Cortex of kidney (tissue), 1 donor: ENCODE measurements around the gene C14orf180.

ENCODE experiments used
- DNase-seq: peaks from one replicate; lab custom pipeline; 2025; lab: John Stamatoyannopoulos, UW

Gene C14orf180

DNA sequence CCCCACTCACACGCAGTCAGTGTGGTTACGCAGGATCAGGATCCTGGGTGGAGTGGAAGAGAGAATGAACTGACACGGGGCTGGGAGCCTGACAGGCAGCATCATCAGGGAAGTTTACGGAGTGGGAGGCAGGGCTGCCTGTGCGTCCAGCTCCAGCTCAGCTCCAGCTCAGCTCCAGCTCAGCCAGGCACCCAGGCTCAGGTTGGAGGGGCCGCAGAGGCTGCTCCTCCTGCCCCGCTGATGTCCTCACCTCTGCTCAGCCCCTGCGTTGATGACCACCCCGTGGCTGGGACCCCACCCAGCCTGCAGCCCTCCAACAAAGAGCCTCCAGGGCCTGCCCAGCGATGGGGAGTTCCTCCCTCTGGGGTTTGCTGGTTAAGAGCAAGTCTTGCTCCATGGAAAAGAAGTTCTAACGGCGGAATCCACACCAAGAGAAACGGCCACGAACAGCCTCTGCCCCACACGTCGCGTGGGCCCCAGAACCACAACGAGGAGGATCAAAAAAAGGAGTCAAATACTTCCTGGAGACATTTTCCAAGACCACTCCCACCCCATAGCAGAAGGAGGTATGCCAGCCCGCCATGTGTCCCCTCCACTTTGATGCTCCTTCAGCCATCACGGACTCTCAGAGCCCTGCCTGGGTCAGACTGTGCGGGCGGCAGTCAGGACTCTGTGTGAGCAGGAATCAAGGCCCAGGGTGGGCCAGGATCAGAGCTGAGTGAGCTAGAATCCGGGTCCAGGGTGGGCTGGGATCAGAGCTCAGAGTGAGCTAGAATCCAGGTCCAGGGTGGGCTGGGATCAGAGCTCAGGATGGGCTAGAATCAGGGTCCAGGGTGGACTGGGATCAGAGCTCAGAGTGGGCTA is 17.7 kb upstream of the C14orf180 start:
- DNase-seq = no peak

DNA sequence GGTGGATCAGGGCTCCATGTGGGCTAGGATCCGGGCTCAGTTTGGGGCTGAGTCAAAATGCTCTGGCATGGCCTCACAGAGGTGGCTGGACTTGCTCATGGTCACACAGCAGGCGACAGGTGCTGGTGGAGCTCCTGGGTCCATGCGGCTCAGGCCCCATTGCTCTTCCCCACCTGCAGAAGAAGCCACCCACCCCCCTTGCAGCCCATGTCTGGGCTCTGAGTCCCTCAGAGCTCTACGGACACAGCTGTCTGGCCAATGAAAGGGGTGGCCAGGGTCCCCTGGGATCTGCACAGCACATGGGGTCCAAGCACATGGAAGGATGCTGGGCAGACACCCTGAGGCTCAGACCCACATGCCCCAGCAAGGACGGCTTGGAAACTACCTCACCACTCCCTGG is 17.0 kb upstream of the C14orf180 start:
- no peak for DNase-seq

DNA sequence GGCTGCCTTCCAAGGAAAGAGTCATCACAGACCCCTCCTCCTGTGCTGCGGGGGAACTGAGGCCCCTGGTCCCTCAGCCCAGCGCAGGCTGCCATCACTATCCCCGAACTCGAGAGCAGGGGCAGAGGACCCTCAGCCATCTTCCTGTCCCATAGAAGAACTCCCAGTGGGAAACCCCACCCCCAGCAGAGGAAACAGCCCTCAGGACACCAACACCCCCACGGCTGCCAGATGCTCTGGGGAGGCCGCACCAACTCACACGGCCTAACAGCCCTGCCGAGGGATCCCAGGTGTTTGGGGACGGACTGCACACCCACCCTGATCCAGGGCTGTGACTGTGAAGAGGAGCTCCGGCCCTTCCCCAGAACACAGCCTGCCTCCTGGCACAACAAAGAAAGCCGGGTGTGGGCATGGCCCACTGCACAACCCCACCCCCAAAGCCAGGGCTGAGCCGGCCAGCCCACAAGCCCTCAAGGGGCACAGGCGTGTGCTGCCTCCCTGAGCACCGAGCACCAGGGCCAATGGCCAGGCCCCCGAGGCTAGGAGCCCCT is 16.3 kb upstream of the C14orf180 start:
- no peak for DNase-seq

- DNase-seq = no peak
These were observed 15.6 kb upstream of the C14orf180 start for GRCh38 chr14:104563742-104564615.

- no peak for DNase-seq
These were observed 14.6 kb upstream of the C14orf180 start for GRCh38 chr14:104564744-104565679.

DNA sequence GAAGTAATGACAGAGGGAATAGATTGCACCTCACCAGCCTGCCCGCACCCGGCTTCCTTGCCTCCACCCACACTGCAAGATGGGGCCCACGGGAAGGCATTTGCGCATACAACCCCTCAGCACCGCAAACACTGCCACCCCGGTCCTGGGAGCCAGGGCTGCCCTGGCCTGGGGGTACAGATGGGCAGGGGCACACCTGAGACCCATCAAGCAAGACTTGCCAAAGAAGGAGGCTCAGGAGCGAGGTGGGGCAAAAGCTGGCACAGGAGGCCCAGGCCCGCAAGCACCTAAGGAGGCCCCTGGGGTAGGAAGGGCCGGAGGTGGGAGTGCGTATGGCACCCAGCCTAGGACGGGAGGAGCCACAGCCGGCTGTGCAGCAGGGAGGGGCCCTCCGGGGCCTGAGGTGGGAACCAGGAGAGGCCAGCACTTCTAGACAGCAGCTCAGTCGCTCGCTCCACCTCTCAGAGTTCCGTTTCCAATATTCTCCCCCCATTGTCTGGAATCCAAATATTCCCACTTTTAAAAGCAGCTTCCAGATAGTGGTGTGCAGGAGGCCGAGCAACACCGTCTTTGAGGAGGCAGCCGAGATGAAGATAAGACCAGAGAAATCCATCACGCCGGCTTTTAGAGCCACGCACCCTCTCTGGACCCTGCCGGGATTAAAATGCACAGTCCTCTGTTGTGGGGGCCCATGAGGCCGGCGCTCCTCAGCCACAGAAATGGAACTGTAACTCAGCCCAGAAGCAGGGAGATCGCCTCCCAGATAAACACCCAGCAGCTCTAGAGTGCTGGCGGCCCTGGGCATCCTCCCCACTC is 12.2 kb upstream of the C14orf180 start:
- DNase-seq = no peak

GRCh38 chr14:104567957-104568225 is 11.7 kb upstream of the C14orf180 start:
- DNase-seq = no peak

DNA sequence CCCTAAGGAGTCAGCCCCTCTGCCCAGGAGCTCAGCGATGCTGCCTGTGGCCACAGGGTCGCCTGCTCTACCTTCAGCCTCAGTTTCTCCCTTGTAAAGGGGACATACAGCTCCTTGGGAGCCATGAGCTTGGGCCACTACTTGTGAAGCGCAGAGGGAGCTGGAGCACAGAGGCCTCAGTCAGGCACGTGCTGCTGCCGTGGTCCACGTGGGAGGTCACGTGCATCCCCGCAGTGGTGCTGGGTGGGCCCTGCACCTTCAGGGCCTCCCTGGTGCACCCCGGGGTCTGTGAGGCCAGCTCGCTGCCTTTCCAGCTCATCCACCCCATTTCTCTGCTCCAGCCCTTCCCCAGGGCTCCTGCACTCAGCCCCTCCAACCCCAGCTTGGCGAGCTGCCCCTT is 10.9 kb upstream of the C14orf180 start:
- no peak for DNase-seq

GRCh38 chr14:104569435-104569834 is 10.1 kb upstream of the C14orf180 start:
- DNase-seq = no peak

DNA sequence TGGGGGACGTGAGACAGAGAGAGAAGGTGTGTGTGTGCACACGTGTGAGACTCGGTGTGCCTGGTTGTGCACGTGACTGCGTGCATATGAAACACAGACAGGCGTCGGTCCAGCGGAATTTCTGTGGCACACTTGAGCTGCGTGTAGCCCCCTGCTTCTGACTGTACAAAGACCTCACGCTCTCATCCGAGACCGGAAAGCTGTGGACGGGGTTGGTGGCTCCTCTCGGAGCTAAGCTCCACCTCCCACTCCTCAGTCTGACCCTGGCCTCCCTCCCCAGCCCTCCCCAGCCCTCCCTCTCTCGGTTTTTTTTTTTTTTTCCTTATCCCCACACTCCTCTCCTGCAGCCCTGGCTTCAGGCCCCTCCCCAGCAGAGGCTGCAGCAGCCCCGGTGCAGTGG is 8.3 kb upstream of the C14orf180 start:
- DNase-seq = no peak

- DNase-seq = no peak
These were observed 7.4 kb upstream of the C14orf180 start for GRCh38 chr14:104572024-104572626.

DNA sequence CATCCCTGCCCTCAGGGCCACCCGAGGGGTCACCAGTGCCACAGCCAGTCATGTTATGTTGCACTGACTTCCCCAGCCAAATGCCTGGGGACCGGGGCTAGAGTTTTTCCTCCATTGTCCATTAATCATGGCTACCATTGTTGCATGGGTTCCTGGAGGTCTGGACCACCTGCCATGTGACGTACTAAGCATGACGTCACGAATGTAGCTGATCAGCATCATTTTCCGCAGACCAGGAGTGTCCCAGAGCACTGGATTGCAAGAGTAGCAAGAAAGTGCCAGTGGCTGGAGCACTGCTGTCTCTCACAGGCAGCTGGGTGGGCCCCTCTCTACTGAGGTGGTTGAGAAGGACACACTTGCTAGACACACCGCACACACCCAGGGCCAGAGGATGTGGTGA is 6.9 kb upstream of the C14orf180 start:
- DNase-seq = no peak

GRCh38 chr14:104573930-104574329 is 5.6 kb upstream of the C14orf180 start:
- no peak for DNase-seq

DNA sequence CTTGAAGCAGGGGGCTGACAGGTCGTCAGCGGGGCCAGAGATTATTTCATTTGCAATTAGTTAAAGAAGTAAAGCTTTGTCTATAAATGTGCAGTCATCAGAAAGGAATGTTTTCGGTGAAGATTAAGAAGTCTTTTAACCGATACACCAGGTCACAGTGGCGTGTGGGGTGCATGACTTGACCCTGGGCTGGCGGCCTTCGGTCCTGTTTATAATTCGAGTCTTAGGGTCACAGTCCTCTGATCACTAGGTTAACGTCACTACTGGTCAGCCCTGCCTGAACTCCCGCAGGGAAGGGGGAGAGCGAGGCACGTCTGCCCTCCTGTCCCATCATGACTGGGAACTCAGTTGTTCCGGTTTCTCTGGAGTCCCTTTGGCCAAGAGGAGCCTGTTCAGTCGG is 5.0 kb upstream of the C14orf180 start:
- DNase-seq = no peak

GRCh38 chr14:104574978-104575583 is 4.5 kb upstream of the C14orf180 start:
- DNase-seq = no peak

GRCh38 chr14:104576232-104576969 is 3.2 kb upstream of the C14orf180 start:
- no peak for DNase-seq

- no peak for DNase-seq
These were observed 2.6 kb upstream of the C14orf180 start for GRCh38 chr14:104576970-104577332.

GRCh38 chr14:104577426-104577825 is 2.1 kb upstream of the C14orf180 start:
- no peak for DNase-seq

DNA sequence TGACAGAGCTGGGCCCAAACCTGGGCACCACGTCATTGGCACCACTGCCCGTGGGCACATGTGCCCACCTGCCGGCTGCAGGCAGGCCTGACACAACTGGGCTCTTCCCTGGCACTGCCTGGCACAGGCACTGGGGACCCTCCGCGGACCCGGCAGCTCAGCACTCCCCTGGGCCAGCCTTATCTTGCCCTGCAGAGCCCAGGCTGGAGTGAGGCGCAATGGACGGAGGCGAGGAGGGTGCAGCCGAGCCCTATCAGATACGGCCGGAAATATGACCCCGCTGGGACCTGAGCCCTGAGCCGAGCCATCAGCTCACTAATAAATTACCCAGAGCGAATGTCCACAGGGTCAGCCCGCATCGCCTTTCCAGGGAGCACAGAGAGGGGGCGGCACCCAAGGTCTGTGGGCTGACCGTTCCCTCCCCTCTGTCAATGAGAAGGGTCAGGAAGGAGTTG is 1.7 kb upstream of the C14orf180 start:
- no peak for DNase-seq
